Renal cortex interstitium (tissue), 15 donors: ENCODE measurements around the gene HEMGN. TPM values are rescaled to one million over a fixed set of nuclear protein-coding genes. Genes with fewer than 3 reads are reported as not detected.
"Not testable (repeated sequence)": the region's sequence is repeated elsewhere in the genome, so short reads cannot be mapped to it uniquely, and the experiment has no call there.

ENCODE experiments used
- DNase-seq, 11 donors: peaks; one replicate each; pipeline ENCODE4 v3.0.0-alpha.2; 2013; ENCODE audit warnings: low read depth in 9 of 11, low spot score in 4 of 11; ENCODE audit errors: extremely low read depth in 1 of 11
- long read RNA-seq, 16 experiments: transcript quantifications; one replicate each; lab custom pipeline, GENCODE V29; 2026
- polyA plus RNA-seq, 3 donors: library from polyadenylated mRNA; unstranded; fragments of 120-200 nt; gene quantifications; one replicate each; pipeline ENCODE4 v1.2.1, GENCODE V29; 2013; ENCODE audit not compliant: insufficient read length in 3 of 3

The HEMGN gene, protein sequence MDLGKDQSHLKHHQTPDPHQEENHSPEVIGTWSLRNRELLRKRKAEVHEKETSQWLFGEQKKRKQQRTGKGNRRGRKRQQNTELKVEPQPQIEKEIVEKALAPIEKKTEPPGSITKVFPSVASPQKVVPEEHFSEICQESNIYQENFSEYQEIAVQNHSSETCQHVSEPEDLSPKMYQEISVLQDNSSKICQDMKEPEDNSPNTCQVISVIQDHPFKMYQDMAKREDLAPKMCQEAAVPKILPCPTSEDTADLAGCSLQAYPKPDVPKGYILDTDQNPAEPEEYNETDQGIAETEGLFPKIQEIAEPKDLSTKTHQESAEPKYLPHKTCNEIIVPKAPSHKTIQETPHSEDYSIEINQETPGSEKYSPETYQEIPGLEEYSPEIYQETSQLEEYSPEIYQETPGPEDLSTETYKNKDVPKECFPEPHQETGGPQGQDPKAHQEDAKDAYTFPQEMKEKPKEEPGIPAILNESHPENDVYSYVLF
- 1 to 10 TPM; 2.3 to 6.3 (median 2.8) TPM for polyA plus RNA-seq
- long read RNA-seq, donor 1, result 0 reads
- long read RNA-seq, donor 2, partial matches to known transcripts, result 408 of 672 reads
- long read RNA-seq, donor 2, other reads (novel, unspliced or antisense), result 264 of 672 reads
- long read RNA-seq, donor 3, partial matches to known transcripts, result 6 of 8 reads
- long read RNA-seq, donor 3, other reads (novel, unspliced or antisense), result 0 of 8 reads
- long read RNA-seq, donor 4, result 0 reads
- long read RNA-seq, donor 5, result 0 reads
- long read RNA-seq, donor 6, result 0 reads
- long read RNA-seq, donor 7, partial matches to known transcripts, result 447 of 956 reads
- long read RNA-seq, donor 7, other reads (novel, unspliced or antisense), result 508 of 956 reads
- long read RNA-seq, donor 8, result 0 reads
- long read RNA-seq, donor 9, result 0 reads
- long read RNA-seq, donor 10, result 0 reads
- long read RNA-seq, donor 11, partial matches to known transcripts, result 0 of 2 reads
- long read RNA-seq, donor 11, other reads (novel, unspliced or antisense), result 0 of 2 reads
- long read RNA-seq, donor 12, result 0 reads
- long read RNA-seq, donor 13, result 0 reads
- long read RNA-seq, donor 14, result 0 reads
- long read RNA-seq, donor 15, result 0 reads
- long read RNA-seq, donor 16, partial matches to known transcripts, result 0 of 1 reads
- long read RNA-seq, donor 16, other reads (novel, unspliced or antisense), result 0 of 1 reads

DNA sequence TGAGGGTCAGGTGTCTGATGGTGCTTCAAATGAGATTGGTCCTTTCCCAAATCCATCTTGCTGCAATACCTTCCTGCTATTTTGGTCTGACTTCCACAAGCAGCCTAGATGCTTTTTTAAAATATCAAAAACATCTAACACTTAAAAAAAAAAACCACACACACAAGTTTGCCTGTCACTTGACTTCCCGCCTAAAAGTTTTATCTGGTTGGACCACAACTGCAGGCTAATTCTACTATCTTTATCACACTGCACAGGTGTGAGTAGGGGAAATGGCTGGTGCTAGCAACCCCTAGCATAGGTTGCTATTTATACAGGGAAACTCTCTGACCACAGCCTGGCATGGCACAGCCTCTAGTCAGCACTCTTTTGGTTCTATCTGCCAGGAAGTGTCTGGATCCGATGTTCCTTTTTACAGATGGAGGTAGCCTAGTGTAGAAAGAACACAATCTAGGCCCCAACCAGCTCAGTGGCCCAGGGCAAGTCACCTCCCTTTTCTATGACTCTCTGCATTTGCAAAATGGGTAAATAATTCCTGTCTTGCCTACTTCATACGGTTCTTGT is at the start of gene HEMGN:
Gene HEMGN (minus strand): TSS at position 92 of the 564 bp plus-strand sequence. CDS start 36 bp downstream, at position 56.
- no peak for DNase-seq

DNA sequence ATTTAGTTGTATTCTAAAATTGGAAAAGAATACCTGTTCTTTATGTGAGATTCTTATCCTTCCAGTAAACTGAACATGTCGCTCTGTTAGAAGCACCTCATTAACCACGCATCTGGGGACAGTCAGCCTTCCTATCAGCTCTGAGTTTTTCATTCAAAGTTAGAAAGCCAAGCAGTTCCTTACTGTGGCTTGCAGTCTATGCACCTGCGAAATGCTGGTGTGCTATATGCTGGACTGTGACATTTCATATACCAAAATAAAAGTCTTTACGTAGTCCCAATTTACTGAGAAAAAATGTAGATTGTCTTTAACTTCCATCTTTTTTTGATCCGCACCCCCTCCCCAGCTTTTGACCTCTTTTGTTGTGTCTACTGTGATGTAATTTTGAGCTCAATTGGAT is 49.5 kb upstream of the HEMGN start:
- DNase-seq, result no peak

DNA sequence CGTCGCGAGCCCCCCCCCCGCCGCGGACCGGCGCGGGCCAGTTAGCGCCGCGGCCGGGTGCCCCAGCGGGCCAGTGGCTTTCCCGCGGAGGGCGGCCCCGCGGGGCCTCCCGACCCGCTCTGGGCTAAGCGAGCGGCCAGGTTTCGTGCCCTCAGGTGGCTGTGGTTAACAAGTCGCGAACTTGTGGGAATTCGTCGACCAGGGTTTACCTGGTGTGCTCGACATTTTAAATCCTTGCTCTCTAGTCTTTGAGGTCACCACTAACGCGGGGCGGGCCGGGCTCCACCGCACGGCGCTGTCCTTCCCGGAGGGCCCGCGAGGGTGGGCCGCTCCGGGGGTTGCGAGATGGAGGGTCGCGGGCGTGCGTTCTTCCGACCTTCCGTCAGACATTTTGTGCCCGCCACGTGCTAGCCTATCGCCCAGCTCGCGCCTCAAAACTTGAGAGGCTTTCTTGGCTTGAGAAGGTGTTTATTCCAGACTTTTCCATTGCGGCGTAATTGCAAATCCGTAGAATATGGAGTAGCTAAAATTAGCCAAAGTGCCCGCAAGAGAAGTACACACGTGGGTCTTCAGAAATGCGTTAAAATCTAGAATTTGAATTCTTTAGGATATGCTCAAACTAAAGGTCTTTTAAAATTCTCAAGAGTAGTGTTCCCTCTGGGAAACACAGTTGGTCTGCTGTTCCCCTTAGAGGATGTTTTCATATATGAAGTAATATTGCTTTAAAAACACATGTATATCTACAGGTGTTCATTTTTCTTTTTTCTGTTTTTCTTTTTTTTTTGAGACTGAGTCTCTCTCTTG is 47.3 kb upstream of the HEMGN start:
- peak in 3 of 11 donors; percentile 25 to 32 (median 28) for DNase-seq

DNA sequence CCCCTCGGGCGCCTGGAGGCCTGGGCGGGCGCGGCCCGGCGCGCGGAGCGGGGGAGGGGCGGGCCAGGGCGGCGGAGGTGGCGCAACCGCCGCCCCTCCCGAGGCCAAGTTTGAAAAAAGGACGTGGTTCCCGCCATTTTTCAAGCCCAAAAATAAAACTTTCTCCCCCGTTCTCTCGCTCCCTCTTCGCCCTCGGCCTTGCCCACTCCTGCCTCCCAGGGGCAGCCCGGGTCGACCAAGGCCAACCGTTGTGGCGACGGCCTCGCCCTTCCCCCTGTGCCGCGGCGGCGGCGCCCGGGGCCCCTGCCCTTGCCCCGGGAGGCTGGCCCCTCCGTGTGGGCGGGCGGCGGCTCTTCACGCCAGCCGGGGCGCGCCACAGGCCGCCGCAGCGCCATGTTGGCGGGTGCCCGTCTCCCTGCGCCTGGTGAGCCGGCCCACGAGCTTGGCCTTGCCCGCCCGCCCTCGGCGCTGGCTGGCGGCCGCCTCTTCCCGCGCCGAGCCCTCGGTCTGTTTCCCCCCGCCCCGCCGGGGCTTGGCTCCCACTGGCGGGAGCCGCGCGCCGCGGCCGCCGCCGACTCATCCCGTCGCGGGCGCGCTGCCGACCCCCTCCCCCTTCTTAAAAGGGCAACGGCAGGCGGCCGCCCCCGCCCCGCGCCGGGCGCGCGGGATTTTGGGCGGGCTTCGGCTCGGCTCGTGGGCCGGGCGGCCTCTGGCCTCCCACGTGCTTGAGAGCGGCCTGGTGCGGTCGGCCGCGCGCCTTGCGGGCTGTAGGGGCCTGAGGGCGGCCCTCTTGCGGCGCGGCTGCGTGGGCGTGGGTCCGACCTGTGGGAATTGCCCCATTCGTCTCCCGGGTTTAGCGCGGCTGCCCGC is 46.5 kb upstream of the HEMGN start:
- DNase-seq, result peak in 7 of 11 donors; percentile 47 to 72 (median 66)

DNA sequence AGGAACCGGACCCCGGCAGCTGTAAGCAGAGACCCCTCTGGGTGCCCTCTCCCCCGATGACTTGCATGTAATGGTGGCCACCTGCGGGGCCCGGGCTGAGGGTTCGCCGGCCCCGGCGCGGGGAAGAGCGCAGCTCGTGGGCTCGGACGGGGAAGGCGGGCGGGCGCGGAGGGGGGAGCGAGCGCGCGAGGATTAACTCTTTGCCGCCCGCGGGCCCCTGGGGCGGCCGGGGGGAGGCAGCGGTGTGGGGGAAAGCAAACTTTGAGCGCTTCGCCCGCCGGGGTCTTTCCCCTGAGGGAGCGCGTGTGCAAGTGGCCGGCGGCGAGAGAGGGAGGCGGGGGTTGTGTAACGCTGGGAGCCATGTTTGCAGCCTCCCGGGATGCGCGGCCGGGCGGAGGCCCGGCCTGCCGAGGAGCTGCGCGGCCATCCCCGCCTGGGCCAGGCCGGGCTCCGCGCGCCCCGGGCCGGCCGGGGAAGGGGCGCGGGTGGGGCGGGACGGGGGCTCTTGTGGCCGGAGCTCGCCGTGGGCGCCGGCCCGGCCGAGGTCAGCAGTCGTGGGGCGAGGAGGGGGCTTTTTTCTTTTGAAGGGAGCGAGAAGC is 45.7 kb upstream of the HEMGN start:
- peak in 7 of 11 donors; percentile 34 to 67 (median 51) for DNase-seq

DNA sequence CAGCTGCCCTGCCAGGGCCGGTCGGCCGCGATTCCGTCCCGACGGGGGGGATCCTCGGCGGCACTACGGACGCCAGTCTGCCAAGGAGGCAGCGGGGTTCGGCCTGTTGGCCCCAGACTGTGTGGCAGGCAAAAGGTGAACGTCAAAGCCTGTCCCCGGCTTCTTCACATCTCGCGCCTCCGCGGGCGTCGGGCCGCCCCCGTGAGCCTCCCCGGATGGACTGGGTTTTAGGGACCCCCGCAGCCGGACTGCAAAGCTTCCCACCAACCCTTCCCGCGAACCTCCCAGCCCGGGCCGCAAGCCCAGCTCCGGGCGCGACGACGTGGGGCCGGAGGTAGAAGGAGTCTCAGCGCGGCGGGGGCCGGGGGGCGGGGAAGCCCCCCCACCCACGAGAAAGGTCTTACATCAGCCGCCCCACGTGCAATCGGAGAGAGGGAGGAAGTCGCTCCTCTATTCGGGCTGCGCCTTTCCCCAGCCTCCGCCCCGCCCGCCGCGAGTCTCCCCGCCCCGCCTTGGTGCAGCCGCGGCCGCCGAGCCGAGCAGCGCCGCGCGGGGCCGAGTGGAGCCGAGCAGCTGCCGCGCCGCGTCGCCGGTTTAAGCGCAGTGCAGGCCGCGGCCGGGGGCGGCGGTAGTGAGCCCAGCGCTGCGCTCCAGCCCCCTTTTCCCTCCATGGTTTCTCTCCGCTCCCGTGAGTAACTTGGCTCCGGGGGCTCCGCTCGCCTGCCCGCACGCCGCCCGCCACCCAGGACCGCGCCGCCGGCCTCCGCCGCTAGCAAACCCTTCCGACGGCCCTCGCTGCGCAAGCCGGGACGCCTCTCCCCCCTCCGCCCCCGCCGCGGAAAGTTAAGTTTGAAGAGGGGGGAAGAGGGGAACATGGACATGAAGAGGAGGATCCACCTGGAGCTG is 45.0 kb upstream of the HEMGN start, which contains the start of gene ANP32B:
Gene ANP32B (plus strand): TSS at position 659 of the 906 bp plus-strand sequence. CDS start 215 bp downstream, at position 874.
- peak in 10 of 11 donors; percentile 80 to 91 (median 88) for DNase-seq

DNA sequence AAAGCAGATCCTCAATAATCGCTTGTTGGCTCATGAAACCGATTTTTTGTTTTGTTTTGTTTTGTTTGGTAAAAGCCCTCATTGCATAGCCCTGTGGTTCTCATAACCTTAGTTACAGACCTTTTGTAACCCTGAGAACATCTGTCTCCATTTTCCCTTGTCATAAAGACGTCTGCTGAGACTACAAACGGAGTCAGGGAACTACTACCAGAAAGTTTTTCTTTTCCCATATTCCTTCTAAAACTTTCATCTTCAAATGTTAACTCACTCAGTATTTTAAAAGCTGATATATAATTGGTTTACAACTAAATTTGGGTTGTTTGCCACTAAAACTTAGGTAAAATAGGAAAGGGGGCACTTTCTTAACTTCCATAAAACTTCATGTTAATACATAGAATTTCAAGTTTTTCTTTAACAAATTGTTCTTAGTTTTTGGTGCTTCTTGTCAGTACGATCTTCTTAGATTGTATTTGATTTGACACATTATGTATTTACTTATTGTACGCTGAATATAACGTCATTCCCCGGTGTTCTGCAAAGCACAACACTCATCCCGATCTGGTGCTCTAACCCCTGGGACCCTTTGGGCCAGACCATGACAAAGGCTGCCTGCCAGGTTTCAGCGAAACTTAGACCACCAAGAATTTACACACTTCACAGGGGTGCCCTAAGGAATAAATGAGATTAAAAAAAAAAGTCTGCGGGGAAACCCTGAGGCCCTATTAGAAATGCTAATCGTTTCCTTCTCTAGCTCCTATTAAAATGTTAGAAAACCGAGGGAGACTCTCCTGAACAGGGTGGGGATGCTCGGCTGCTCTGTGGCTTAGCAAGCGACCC is 44.1 kb upstream of the HEMGN start:
- peak in 1 of 11 donors; percentile 12 for DNase-seq

DNA sequence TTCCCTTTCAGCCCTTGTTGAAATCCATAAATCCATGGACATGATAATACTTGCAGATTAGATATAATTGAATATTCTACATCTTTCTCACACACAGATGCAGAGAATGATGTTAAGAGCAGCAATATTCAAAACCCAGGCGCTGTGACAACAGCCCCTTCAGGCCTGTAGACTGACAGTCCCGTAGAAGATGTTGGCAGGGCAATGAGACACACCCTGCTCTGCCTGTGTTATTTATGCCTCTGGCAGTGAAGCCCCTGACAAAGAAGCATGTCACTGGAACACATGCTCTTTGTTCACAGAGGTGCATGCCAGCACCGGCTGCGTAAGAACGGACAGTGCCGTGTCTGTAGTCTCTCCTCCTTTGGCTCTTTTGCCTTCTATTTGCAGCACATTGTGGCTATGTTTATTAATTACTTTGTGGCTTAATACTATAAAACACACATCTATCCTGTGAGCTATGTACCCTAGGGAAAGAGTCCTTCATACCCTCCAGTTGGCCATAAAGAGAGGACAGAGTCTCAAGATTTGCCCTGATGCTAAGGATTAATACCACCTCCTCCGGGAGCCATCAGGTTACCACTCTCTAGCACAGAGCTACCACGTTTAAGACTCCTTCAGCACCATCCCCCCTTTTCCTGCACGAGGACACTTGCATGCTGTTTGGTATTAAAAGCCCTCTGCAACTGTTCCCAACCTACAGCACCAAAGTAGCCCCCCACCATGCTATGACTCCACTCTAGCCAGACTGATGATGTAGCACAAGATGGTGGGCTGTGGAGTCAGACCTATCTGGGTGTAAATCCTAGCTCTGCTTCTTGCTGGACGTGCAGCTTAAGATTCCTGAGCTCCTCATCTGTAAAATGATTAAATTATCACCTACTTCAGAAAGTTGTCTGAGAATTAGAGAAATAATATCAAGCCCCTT is 43.2 kb upstream of the HEMGN start:
- no peak for DNase-seq

DNA sequence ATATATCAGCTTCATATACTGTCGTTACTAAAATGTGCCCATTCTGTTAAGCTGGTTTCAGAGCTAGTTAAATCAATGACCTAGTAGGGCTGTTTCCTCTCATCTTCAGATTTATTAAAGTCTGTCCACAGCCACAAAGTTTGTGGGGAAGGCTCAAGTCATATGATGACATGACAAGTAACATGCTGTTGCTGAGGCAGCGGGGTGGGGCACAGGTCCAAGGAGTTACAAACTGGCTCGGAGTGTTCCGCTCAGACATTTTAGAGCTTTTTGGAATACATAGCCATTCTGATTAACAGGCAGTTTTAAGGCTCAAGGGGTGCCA is 42.5 kb upstream of the HEMGN start:
- no peak for DNase-seq

DNA sequence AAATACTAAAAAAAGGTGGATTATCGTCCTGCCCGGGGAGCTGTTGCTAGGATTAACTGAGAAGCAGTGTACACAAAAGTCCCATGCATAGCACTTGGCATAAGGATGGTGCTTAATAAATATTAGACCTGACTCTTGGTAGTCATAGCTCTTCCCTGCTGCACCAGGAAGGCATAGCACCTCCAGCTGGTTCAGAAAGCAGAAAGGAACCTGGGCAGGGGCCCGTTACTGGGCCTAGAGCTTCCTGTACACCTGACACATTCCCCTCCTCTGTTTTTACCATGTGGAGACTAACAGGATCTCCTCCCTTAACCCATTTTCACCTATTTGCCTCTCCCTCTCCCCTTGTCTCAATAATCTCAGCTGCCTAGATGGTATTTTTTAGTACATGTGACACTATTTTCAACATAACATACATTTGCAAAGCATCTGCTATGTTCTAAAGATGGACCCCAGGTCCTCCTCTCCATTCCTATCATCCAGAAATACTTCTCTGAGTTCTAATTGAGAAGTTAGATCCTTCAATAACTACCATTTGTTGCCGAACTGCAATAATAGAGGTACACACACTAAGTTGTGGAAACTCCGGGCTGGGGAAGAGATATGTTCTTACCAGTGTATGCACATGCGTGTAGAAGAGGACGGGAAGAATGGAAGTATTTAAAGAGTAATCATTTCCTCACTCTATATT is 42.0 kb upstream of the HEMGN start:
- DNase-seq, result no peak

DNA sequence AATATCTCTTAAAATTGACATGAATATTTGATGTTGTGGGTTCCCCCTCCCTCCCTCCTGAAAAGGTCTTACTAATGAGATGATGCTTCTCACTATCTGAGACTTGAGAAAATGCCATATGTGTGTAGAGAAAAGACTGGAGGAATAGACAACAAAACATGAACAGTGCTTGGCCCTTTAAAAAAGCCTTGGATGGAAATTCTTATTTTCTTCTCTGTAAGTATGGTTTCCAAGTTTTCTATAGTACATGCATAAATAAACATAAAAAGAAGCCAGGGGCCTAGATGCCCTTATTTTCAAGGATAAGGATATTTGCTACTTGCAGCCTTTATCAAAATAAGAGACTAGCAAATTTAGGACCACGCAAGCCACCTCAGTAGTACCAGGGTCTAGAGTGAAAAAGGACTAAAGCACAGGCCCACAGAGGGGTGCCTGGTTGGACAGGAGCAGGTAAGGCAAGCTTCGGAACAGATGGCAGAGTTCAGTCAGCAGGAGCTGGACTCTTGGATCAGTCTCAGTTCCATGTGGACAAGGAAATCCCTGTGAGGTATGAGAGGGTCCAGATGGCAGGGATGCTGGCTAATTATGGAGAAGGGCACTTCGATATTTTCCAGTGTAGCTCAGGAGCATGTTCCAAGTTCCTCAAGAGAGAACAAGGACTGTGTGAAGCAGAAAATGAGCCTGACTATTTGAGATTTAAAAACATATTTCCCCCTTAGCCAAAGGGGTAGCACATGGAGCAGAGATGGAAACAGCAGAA is 40.6 kb upstream of the HEMGN start:
- no peak for DNase-seq

DNA sequence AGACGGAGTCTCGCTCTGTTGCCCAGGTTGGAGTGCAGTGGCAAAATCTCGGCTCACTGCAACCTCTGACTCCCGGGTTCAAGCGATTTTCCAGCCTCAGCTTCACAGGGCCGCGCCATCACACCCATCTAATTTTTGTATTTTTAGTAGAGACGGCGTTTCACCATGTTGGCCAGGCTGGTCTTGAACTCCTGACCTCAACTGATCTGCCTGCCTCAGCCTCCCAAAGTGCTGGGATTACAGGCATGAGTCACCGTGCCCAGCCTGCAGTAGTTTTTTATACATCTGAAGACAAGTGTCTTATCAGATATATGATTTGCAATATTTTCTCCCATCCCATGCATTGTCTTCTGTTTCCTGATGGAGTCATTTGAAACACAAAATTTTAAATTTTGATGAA is 38.7 kb upstream of the HEMGN start:
- DNase-seq, result not testable (repeated sequence)

DNA sequence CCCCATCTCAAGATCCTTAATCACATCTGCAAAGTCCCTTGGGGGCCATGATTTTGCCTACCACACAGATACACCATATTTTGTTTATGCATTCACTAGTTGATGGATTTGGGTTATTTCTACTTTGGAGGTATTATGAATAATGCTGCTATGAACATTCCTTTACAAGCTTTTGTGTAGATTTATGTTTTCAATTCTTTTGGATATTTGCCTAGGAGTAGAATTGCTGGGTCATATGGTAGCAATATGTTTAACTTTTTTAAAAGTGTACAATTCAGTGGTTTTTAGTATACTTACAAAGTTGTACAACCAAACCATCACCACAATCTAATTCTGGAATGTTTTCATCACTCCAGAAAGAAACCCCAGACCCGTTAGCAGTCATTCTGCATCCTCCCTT is 37.4 kb upstream of the HEMGN start:
- no peak for DNase-seq
